ENCODE measurements around the gene AXIN1.

AXIN1 gene

GRCh38 chr16:353404-354290 is 1.1 kb upstream of the AXIN1 start:
- no peaks in the 10 kb centered on the region; the same call in 1 of the 2 replicates for H3K27me3 ChIP-seq (replicated peaks; ENCODE audit: insufficient read depth, low read length)
- H3F3A ChIP-seq (ENCODE audit: insufficient read depth, low read length) = no peaks in the 10 kb centered on the region
- H3K79me2 ChIP-seq (ENCODE audit: low read length) = peaks cover 32% of the 10 kb centered on the region
- H2AFZ ChIP-seq (ENCODE audit: low read length) = peak overlapping the region; percentile 44; the same call in 1 of the 2 replicates
- H3K36me3 ChIP-seq (replicated peaks; ENCODE audit: insufficient read depth, low read length) = 0 out of 2 replicates have a peak, but pooled peaks cover 4% of the 10 kb centered on the region
- H3K9me3 ChIP-seq (replicated peaks; ENCODE audit: insufficient read depth, low read length) = no peaks in the 10 kb centered on the region
- no peaks in the 10 kb centered on the region; the same call in 1 of the 2 replicates for H3K4me1 ChIP-seq (ENCODE audit: low read length)
- H3K4me3 ChIP-seq (ENCODE audit: low read length) = peak overlapping the region; percentile 34; the same call in 1 of the 2 replicates
- peak overlapping the region; percentile 36; the same call in 1 of the 2 replicates for H3K4me2 ChIP-seq (ENCODE audit: low read depth, low read length)
- H4K20me1 ChIP-seq (ENCODE audit: insufficient read depth, low read length) = no peaks in the 10 kb centered on the region
- TF ChIP-seq EZH2 (optimal IDR thresholded peaks at IDR 0.05; ENCODE audit: low read depth, low read length) (no peak), EZH2phosphoT487 (IDR thresholded peaks at IDR 0.05; ENCODE audit: low read length) (no peak), CTCF (IDR thresholded peaks at IDR 0.05; ENCODE audit: low read length) (no peak)
- DNase-seq = no peak
- H3K9me2 ChIP-seq (replicated peaks; ENCODE audit: insufficient read depth, low read length) = no peaks in the 10 kb centered on the region
- H3K9ac ChIP-seq (ENCODE audit: low read length) = no peak overlapping the region
- no peak overlapping the region for H3K27ac ChIP-seq (ENCODE audit: low read length)

- TF ChIP-seq CTCF (IDR thresholded peaks at IDR 0.05; ENCODE audit: low read length) (no peak), EZH2 (optimal IDR thresholded peaks at IDR 0.05; ENCODE audit: low read depth, low read length) (no peak), EZH2phosphoT487 (IDR thresholded peaks at IDR 0.05; ENCODE audit: low read length) (no peak)
- no peak overlapping the region for H3K27ac ChIP-seq (ENCODE audit: low read length)
Observed at GRCh38 chr16:351804-352520, 561 bp downstream of the AXIN1 start.

GRCh38 chr16:350203-350602 is 2.3 kb downstream of the AXIN1 start:
- no peak overlapping the region for H3K27ac ChIP-seq (ENCODE audit: low read length)
- no peak overlapping the region for H2AFZ ChIP-seq (ENCODE audit: low read length)
- H3K9ac ChIP-seq (ENCODE audit: low read length) = no peak overlapping the region
- H3K4me3 ChIP-seq (ENCODE audit: low read length) = no peak overlapping the region
- TF ChIP-seq EZH2phosphoT487 (IDR thresholded peaks at IDR 0.05; ENCODE audit: low read length) (no peak), CTCF (IDR thresholded peaks at IDR 0.05; ENCODE audit: low read length) (no peak), EZH2 (optimal IDR thresholded peaks at IDR 0.05; ENCODE audit: low read depth, low read length) (no peak)
- H3K9me2 ChIP-seq (replicated peaks; ENCODE audit: insufficient read depth, low read length) = no peaks in the 10 kb centered on the region
- H3F3A ChIP-seq (ENCODE audit: insufficient read depth, low read length) = no peaks in the 10 kb centered on the region
- H3K4me2 ChIP-seq (ENCODE audit: low read depth, low read length) = no peak overlapping the region
- 0 out of 2 replicates have a peak, but pooled peaks cover 7% of the 10 kb centered on the region for H3K36me3 ChIP-seq (replicated peaks; ENCODE audit: insufficient read depth, low read length)
- no peaks in the 10 kb centered on the region for H3K9me3 ChIP-seq (replicated peaks; ENCODE audit: insufficient read depth, low read length)
- H3K79me2 ChIP-seq (ENCODE audit: low read length) = peaks cover 65% of the 10 kb centered on the region
- no peaks in the 10 kb centered on the region for H3K27me3 ChIP-seq (replicated peaks; ENCODE audit: insufficient read depth, low read length)
- H3K4me1 ChIP-seq (ENCODE audit: low read length) = no peaks in the 10 kb centered on the region; the same call in 1 of the 2 replicates
- no peaks in the 10 kb centered on the region for H4K20me1 ChIP-seq (ENCODE audit: insufficient read depth, low read length)
- DNase-seq = no peak

More at GRCh38 chr16:351804-352520, 561 bp downstream of the AXIN1 start:
- Histone ChIP-seq H3K79me2 (ENCODE audit: low read length) (peaks cover 48% of the 10 kb centered on the region), H3K4me2 (ENCODE audit: low read depth, low read length) (peak overlapping the region; percentile 82), H4K20me1 (ENCODE audit: insufficient read depth, low read length) (no peaks in the 10 kb centered on the region), H3F3A (ENCODE audit: insufficient read depth, low read length) (no peaks in the 10 kb centered on the region), H3K4me3 (ENCODE audit: low read length) (peak overlapping the region; percentile 75), H3K9ac (ENCODE audit: low read length) (peak overlapping the region; percentile 74), H3K9me2 (replicated peaks; ENCODE audit: insufficient read depth, low read length) (no peaks in the 10 kb centered on the region), H3K36me3 (replicated peaks; ENCODE audit: insufficient read depth, low read length) (0 out of 2 replicates have a peak, but pooled peaks cover 4% of the 10 kb centered on the region), H3K27me3 (replicated peaks; ENCODE audit: insufficient read depth, low read length) (no peaks in the 10 kb centered on the region; the same call in 1 of the 2 replicates), H3K4me1 (ENCODE audit: low read length) (no peaks in the 10 kb centered on the region; the same call in 1 of the 2 replicates), H2AFZ (ENCODE audit: low read length) (peak overlapping the region; percentile 48; the same call in 1 of the 2 replicates), H3K9me3 (replicated peaks; ENCODE audit: insufficient read depth, low read length) (no peaks in the 10 kb centered on the region)
- peak; percentile 14 for DNase-seq
